ENCODE measurements around the gene CELA2A.

DNA sequence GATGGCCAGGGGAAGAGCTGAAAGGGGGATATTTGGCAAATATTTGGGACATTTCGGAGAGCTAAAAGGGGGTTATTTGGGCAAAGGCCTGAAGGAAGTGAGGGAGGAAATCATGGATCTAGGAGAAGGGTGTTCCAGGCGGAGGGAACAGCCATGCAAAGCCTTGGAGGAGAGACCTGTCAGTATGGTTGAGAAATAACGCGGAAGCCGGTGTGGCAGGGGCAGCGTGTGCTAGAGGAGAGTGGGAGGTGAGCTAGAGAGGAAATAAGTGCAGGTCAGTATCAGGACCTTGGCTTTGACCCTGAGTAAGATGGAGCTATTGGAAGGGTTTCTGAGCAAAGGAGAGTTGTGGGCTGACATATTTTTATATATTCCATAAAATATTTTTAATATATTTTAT, 15.3 kb upstream of the CELA2A start:
- TF ChIP-seq, protein P1, sequence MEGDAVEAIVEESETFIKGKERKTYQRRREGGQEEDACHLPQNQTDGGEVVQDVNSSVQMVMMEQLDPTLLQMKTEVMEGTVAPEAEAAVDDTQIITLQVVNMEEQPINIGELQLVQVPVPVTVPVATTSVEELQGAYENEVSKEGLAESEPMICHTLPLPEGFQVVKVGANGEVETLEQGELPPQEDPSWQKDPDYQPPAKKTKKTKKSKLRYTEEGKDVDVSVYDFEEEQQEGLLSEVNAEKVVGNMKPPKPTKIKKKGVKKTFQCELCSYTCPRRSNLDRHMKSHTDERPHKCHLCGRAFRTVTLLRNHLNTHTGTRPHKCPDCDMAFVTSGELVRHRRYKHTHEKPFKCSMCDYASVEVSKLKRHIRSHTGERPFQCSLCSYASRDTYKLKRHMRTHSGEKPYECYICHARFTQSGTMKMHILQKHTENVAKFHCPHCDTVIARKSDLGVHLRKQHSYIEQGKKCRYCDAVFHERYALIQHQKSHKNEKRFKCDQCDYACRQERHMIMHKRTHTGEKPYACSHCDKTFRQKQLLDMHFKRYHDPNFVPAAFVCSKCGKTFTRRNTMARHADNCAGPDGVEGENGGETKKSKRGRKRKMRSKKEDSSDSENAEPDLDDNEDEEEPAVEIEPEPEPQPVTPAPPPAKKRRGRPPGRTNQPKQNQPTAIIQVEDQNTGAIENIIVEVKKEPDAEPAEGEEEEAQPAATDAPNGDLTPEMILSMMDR (IDR thresholded peaks at IDR 0.05): no peak
- no peak for TF ChIP-seq POLR2A (IDR thresholded peaks at IDR 0.05)

Measured in esophagus squamous epithelium (tissue), 4 donors.